Thyroid gland (tissue), 4 donors: Measurements from ENCODE around the gene ARL17A.
"Not testable (repeated sequence)": the region's sequence is repeated elsewhere in the genome, so short reads cannot be mapped to it uniquely, and the experiment has no call there.

Experiments
- CTCF ChIP-seq, 6 experiments: fragments of 200-600 bp in 3 of 6; fragments of 450-650 bp in 3 of 6; sonication (generic) in 3 of 6; IDR thresholded peaks; one replicate each; pipeline ENCODE4 v1.5.1; 2016 to 2019; ENCODE audit warnings: antibody characterized with exemption in 6 of 6, mild to moderate bottlenecking in 2 of 6, inconsistent platforms in 1 of 6, moderate library complexity in 1 of 6
- POLR2A ChIP-seq, 2 donors: fragments of 450-650 bp; IDR thresholded peaks; one replicate each; pipeline ENCODE4 v1.6.1; 2017; ENCODE audit warnings: antibody characterized with exemption in 2 of 2, mild to moderate bottlenecking in 2 of 2, moderate library complexity in 1 of 2

GRCh38 chr17:46624726-46625125, 45.2 kb upstream of the ARL17A start:
- TF ChIP-seq CTCF, POLR2A (IDR thresholded peaks at IDR 0.05): not testable (repeated sequence)
